Right lung (tissue), 5 donors: ENCODE data around the gene FNDC4. TPM values are rescaled to one million over a fixed set of nuclear protein-coding genes. Genes with fewer than 3 reads are reported as not detected.

ENCODE experiments used
- DNase-seq, 2 donors: peaks; one replicate each; pipeline ENCODE4 v3.0.0-alpha.2; 2013
- polyA plus RNA-seq, 5 donors: library from polyadenylated mRNA; unstranded; fragments of 120-200 nt; gene quantifications; one replicate each; pipeline versions ENCODE4 v1.2.1 to v1.2.3, GENCODE V29; 2013; ENCODE audit warnings: inconsistent platforms in 1 of 5, low replicate concordance in 1 of 5; ENCODE audit not compliant: insufficient read length in 5 of 5, insufficient read depth in 1 of 5

The FNDC4 gene
- polyA plus RNA-seq, 5 donors, result 13.4 to 17.1 (median 14.2) TPM

DNA sequence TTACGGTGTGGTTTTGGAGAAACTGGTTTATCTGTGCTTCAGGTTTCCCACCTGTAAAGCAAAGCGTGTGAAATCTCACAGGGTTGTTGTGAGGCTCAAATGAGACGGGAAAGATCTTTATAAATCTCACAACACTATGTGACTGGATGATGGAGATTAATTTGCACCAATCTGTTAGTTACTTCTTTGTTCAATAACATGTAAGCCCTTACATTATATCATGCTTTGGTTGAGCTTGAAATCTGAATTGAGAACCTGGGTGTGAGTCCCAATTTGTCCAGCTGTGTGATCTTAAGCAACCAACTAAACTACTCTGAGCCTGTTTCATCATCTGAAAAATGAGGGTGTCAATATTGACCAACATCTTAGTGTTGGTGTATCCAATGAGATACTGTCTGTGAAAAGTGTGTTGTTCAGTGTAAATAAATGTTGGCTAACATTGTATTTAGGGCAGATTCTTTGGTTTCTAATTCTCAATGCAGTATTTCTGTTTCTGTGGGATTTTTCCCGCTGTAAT is 898 bp upstream of the FNDC4 start:
- DNase-seq, result no peak

DNA sequence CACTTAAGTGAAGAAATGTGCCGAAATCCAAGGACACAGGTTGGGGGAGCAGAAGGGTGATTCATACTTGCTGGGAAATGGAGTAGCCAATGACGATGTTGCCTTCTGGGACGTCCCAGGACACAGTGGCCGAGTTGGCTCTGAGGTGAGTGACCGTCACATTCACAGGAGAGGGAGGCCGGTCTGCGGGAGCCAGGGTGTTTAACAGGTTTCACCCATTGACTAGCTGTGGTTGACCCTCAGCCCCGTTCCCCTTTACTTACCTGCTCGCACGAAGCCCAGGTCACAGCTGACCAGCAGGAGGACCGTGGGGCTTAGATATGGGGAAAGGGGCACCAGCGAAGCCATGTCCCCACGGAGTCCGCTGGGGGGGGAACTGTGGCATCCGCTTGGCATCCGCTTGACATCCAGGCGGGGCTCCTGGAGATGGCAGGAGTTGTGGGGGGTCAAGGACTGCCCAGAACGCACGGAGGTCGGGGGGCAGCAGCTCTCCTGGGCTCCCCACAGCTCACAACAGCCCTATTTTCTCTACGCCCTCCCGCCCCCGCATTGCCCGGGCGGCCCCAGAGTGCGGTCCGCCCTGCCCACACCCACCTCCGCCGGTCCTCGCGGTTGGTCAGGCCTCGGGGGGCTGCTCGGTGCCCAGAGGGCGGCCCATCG is 586 bp downstream of the FNDC4 start:
- DNase-seq, result no peak

- DNase-seq, result no peak
Measured at GRCh38 chr2:27493948-27494283, 1.1 kb downstream of the FNDC4 start.

- DNase-seq, result no peak
Measured at GRCh38 chr2:27492557-27492956, 2.4 kb downstream of the FNDC4 start.

GRCh38 chr2:27489498-27490397 is 5.3 kb downstream of the FNDC4 start, which contains the start of gene IFT172:
Gene IFT172, minus strand, starts transcription at chr2:27489743. Its CDS starts 90 bp downstream, at chr2:27489653.
- peak; percentile 96 to 97 for DNase-seq

DNA sequence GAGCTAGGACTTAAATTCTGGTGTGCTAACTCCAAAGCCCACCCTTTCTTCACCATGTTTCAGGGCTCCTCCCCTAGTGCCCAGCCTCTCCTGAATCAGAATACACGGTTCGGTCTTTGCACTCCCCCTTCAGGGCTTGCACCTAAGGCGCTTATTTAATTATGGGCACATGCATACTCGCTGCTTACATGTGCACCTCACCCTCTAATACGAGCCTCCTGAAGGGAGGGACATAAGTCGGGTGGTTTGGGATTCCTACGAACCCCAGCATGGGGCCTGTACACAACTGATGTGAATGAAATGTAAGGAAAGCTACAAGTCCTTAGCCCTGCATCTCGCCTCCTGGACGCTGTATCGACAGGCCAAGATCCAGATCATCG is 5.9 kb downstream of the FNDC4 start:
- DNase-seq, result peak in 1 of 2 donors; percentile 34

- DNase-seq, result no peak
Measured at GRCh38 chr2:27485496-27485895, 9.5 kb downstream of the FNDC4 start.

DNA sequence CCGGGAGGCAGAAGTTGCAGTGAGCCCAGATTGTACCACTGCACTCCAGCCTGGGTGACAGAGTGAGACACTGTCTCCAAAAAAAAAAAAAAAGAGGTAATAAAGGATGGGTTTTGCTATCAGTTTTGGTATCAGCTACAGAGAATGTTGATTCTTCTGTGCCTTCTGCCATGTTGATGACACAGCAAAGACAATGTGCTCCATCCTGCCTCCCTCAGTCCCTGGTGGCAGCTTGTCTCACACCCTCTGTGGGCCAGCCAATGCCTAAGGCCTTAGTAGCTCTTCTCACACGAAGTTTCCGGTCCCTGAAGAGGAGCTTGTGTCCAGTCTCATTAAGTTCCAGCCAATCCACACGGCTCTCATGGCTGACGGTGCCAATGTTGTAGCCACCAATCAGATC is 23.0 kb downstream of the FNDC4 start:
- DNase-seq, result no peak

- no peak for DNase-seq
Measured at GRCh38 chr2:27464443-27464842, 30.6 kb downstream of the FNDC4 start.

DNA sequence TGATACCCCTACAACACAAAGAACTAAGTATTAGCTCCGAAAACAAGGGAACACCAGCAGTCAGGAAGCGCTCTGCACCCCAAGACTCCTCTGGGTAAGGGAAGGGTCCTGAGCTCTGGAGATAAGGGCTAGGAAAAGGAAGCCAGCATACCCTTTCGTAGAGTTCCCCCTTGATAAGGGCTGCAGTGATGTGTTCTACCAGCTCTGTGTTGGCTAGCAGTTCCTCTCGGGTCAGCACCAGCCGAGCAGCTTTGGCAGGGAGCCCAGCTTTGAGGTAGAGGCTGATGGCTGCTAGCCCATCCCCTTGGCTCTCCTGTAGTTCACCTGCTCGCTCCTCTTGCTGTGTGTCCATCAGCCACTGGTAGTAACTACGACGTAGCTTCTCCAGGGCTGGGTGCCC is 33.9 kb downstream of the FNDC4 start:
- DNase-seq, result no peak

GRCh38 chr2:27453968-27454367 is 41.0 kb downstream of the FNDC4 start:
- no peak for DNase-seq

GRCh38 chr2:27451095-27451494 is 43.9 kb downstream of the FNDC4 start:
- DNase-seq, result no peak

DNA sequence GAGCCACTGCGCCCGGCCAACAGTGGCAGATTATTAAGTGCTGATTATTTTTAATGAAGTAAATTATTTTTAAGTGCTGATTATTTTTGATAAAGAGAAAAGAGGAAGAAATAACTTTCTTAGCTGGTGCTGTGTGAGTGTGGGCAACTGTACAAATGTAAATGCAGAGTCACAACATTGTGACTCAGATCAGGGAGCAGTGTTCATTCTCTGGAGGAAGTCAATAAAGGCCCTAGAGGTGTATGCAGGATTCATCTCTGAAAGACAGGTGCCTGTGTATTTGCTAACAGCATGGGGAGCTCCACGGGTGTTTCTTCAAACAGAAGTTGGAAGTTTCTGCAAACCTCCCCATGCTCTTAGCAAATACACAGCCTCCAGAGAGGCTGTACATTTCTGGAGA is 46.6 kb downstream of the FNDC4 start:
- DNase-seq, result no peak

DNA sequence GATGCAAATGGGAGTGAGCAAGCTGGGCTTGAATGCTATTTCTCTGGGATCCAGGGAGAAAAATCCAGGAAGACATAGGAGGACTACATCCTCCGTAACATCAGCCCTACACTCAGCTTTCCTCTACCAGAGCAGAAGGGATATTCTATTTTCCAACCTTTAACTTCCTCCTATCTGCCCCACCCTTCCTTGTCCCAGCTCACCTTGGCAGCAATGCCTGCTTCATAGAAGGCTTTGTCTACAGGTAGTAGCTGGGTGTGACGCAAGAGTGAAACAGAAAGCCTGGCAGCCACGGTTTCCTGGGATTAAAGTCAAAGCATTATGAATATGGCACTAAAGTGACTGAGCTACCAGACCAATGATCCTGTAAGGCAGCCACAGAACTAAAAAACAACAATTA is 48.9 kb downstream of the FNDC4 start:
- DNase-seq, result no peak

- no peak for DNase-seq
Measured at GRCh38 chr2:27445615-27446014, 49.4 kb downstream of the FNDC4 start.

DNA sequence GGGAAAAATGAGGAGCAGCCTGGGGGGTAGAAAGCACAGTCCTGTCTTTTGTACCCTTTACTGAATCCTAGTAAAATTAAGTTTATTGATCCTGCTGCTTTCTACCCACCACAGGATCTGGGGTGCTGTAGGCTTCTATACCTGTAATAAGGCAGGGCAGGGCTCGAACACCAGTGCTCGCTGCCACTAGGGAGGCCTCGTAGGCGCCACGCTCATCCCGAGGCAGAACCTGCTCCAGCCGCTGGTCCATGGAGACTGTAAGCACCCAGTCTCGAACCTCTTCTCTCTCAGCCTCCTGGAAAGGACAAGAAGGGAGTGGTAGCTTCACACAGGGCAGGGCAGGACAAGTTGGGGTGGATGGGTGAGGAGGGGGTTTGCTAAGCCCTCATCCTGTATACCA is 49.8 kb downstream of the FNDC4 start:
- DNase-seq, result no peak

- DNase-seq, result no peak
Measured at GRCh38 chr2:27442920-27443282, 52.1 kb downstream of the FNDC4 start.

- DNase-seq, result peak; percentile 23 to 36
Measured at GRCh38 chr2:27441958-27442919, 52.8 kb downstream of the FNDC4 start, which contains the start of gene KRTCAP3. Gene KRTCAP3, plus strand, starts transcription at chr2:27442381. Its CDS starts 32 bp downstream, at chr2:27442413.
